Measurements from ENCODE around the gene PDSS2. TPM values are rescaled to one million over a fixed set of nuclear protein-coding genes. Genes with fewer than 3 reads are reported as not detected.

Gene PDSS2
- total RNA-seq, 1 experiment from 2014 or later, result 16.3 TPM

GRCh38 chr6:107361753-107362604 lies 97.4 kb downstream of the PDSS2 start:
- Histone ChIP-seq H3K36me3 (ENCODE audit: insufficient read depth, low read length) (0 out of 2 replicates have a peak, but pooled peaks cover 8% of the 10 kb centered on the region), H3K27me3 (ENCODE audit: low read length) (no peaks in the 10 kb centered on the region), H3K4me3 (ENCODE audit: low read length) (no peak overlapping the region), H3K9me3 (ENCODE audit: low read length) (peaks cover 9% of the 10 kb centered on the region), H3K9me2 (replicated peaks; ENCODE audit: insufficient read depth, low read length) (no peaks in the 10 kb centered on the region), H4K20me1 (ENCODE audit: insufficient read depth, low read depth, low read length) (no peaks in the 10 kb centered on the region), H2AFZ (ENCODE audit: low read length) (no peak overlapping the region), H3K79me2 (ENCODE audit: low read length) (peaks cover 11% of the 10 kb centered on the region; the same call in 1 of the 2 replicates), H3K4me1 (ENCODE audit: low read length) (no peaks in the 10 kb centered on the region), H3K4me2 (ENCODE audit: low read depth, low read length, poor library complexity, severe bottlenecking) (no peak overlapping the region), H3K27ac (ENCODE audit: low read length) (no peak overlapping the region), H3K9ac (ENCODE audit: low read length) (no peak overlapping the region)
- DNase-seq, result no peak

GRCh38 chr6:107360476-107360875 lies 98.9 kb downstream of the PDSS2 start:
- Histone ChIP-seq H3K27ac (ENCODE audit: low read length) (no peak overlapping the region), H3K79me2 (ENCODE audit: low read length) (peaks cover 7% of the 10 kb centered on the region; the same call in 1 of the 2 replicates), H3K9me2 (replicated peaks; ENCODE audit: insufficient read depth, low read length) (no peaks in the 10 kb centered on the region), H3K27me3 (ENCODE audit: low read length) (no peaks in the 10 kb centered on the region), H3K4me3 (ENCODE audit: low read length) (no peak overlapping the region), H3K9me3 (ENCODE audit: low read length) (peaks cover 8% of the 10 kb centered on the region), H3K4me1 (ENCODE audit: low read length) (no peaks in the 10 kb centered on the region), H4K20me1 (ENCODE audit: insufficient read depth, low read depth, low read length) (no peaks in the 10 kb centered on the region), H2AFZ (ENCODE audit: low read length) (no peak overlapping the region), H3K36me3 (ENCODE audit: insufficient read depth, low read length) (0 out of 2 replicates have a peak, but pooled peaks cover 8% of the 10 kb centered on the region), H3K9ac (ENCODE audit: low read length) (no peak overlapping the region), H3K4me2 (ENCODE audit: low read depth, low read length, poor library complexity, severe bottlenecking) (no peak overlapping the region)
- DNase-seq, result no peak

GRCh38 chr6:107357842-107358241 lies 101.5 kb downstream of the PDSS2 start:
- no peak overlapping the region for H3K4me3 ChIP-seq (ENCODE audit: low read length)
- no peaks in the 10 kb centered on the region for H4K20me1 ChIP-seq (ENCODE audit: insufficient read depth, low read depth, low read length)
- H3K27me3 ChIP-seq (ENCODE audit: low read length), result no peaks in the 10 kb centered on the region
- H3K9me3 ChIP-seq (ENCODE audit: low read length), result peaks cover 2% of the 10 kb centered on the region; the same call in 1 of the 2 replicates
- H3K4me1 ChIP-seq (ENCODE audit: low read length), result peaks cover 5% of the 10 kb centered on the region; the same call in 1 of the 2 replicates
- H3K79me2 ChIP-seq (ENCODE audit: low read length), result 0 out of 2 replicates have a peak, but pooled peaks cover 3% of the 10 kb centered on the region
- H3K4me2 ChIP-seq (ENCODE audit: low read depth, low read length, poor library complexity, severe bottlenecking), result no peak overlapping the region
- H3K9ac ChIP-seq (ENCODE audit: low read length), result no peak overlapping the region
- H3K27ac ChIP-seq (ENCODE audit: low read length), result no peak overlapping the region
- H3K36me3 ChIP-seq (ENCODE audit: insufficient read depth, low read length), result 0 out of 2 replicates have a peak, but pooled peaks cover 6% of the 10 kb centered on the region
- no peak overlapping the region for H2AFZ ChIP-seq (ENCODE audit: low read length)
- H3K9me2 ChIP-seq (replicated peaks; ENCODE audit: insufficient read depth, low read length), result no peaks in the 10 kb centered on the region
- no peak for DNase-seq

GRCh38 chr6:107357031-107357430 lies 102.3 kb downstream of the PDSS2 start:
- Histone ChIP-seq H3K9me2 (replicated peaks; ENCODE audit: insufficient read depth, low read length) (no peaks in the 10 kb centered on the region), H3K27ac (ENCODE audit: low read length) (no peak overlapping the region), H3K4me2 (ENCODE audit: low read depth, low read length, poor library complexity, severe bottlenecking) (no peak overlapping the region), H3K27me3 (ENCODE audit: low read length) (no peaks in the 10 kb centered on the region), H3K36me3 (ENCODE audit: insufficient read depth, low read length) (no peaks in the 10 kb centered on the region), H3K9me3 (ENCODE audit: low read length) (no peaks in the 10 kb centered on the region), H2AFZ (ENCODE audit: low read length) (no peak overlapping the region), H4K20me1 (ENCODE audit: insufficient read depth, low read depth, low read length) (no peaks in the 10 kb centered on the region), H3K79me2 (ENCODE audit: low read length) (0 out of 2 replicates have a peak, but pooled peaks cover 3% of the 10 kb centered on the region), H3K4me3 (ENCODE audit: low read length) (no peak overlapping the region), H3K9ac (ENCODE audit: low read length) (no peak overlapping the region), H3K4me1 (ENCODE audit: low read length) (peaks cover 5% of the 10 kb centered on the region; the same call in 1 of the 2 replicates)
- DNase-seq, result no peak

- peaks cover 5% of the 10 kb centered on the region; the same call in 1 of the 2 replicates for H3K4me1 ChIP-seq (ENCODE audit: low read length)
- no peaks in the 10 kb centered on the region for H4K20me1 ChIP-seq (ENCODE audit: insufficient read depth, low read depth, low read length)
- H3K4me3 ChIP-seq (ENCODE audit: low read length), result no peak overlapping the region
- H3K9me3 ChIP-seq (ENCODE audit: low read length), result no peaks in the 10 kb centered on the region
- no peaks in the 10 kb centered on the region for H3K36me3 ChIP-seq (ENCODE audit: insufficient read depth, low read length)
- H3K4me2 ChIP-seq (ENCODE audit: low read depth, low read length, poor library complexity, severe bottlenecking), result no peak overlapping the region
- H3K27ac ChIP-seq (ENCODE audit: low read length), result no peak overlapping the region
- DNase-seq, result no peak
- no peaks in the 10 kb centered on the region for H3K27me3 ChIP-seq (ENCODE audit: low read length)
- H3K9me2 ChIP-seq (replicated peaks; ENCODE audit: insufficient read depth, low read length), result no peaks in the 10 kb centered on the region
- H2AFZ ChIP-seq (ENCODE audit: low read length), result no peak overlapping the region
- no peak overlapping the region for H3K9ac ChIP-seq (ENCODE audit: low read length)
- H3K79me2 ChIP-seq (ENCODE audit: low read length), result 0 out of 2 replicates have a peak, but pooled peaks cover 3% of the 10 kb centered on the region
These were observed 103.7 kb downstream of the PDSS2 start for GRCh38 chr6:107355659-107356058.

- no peak overlapping the region for H3K9ac ChIP-seq (ENCODE audit: low read length)
- H4K20me1 ChIP-seq (ENCODE audit: insufficient read depth, low read depth, low read length), result no peaks in the 10 kb centered on the region
- H3K9me3 ChIP-seq (ENCODE audit: low read length), result no peaks in the 10 kb centered on the region
- no peak overlapping the region for H3K4me2 ChIP-seq (ENCODE audit: low read depth, low read length, poor library complexity, severe bottlenecking)
- H3K36me3 ChIP-seq (ENCODE audit: insufficient read depth, low read length), result no peaks in the 10 kb centered on the region
- H3K27ac ChIP-seq (ENCODE audit: low read length), result no peak overlapping the region
- no peak overlapping the region for H3K4me3 ChIP-seq (ENCODE audit: low read length)
- H3K9me2 ChIP-seq (replicated peaks; ENCODE audit: insufficient read depth, low read length), result no peaks in the 10 kb centered on the region
- 0 out of 2 replicates have a peak, but pooled peaks cover 3% of the 10 kb centered on the region for H3K79me2 ChIP-seq (ENCODE audit: low read length)
- peaks cover 5% of the 10 kb centered on the region; the same call in 1 of the 2 replicates for H3K4me1 ChIP-seq (ENCODE audit: low read length)
- H2AFZ ChIP-seq (ENCODE audit: low read length), result no peak overlapping the region
- no peaks in the 10 kb centered on the region for H3K27me3 ChIP-seq (ENCODE audit: low read length)
- no peak for DNase-seq
These were observed 104.9 kb downstream of the PDSS2 start for GRCh38 chr6:107354451-107354850.

- H3K36me3 ChIP-seq (ENCODE audit: insufficient read depth, low read length), result no peaks in the 10 kb centered on the region
- no peak for DNase-seq
- H2AFZ ChIP-seq (ENCODE audit: low read length), result no peak overlapping the region
- 0 out of 2 replicates have a peak, but pooled peaks cover 3% of the 10 kb centered on the region for H3K79me2 ChIP-seq (ENCODE audit: low read length)
- H3K4me1 ChIP-seq (ENCODE audit: low read length), result peaks cover 5% of the 10 kb centered on the region; the same call in 1 of the 2 replicates
- H3K9me2 ChIP-seq (replicated peaks; ENCODE audit: insufficient read depth, low read length), result no peaks in the 10 kb centered on the region
- H3K9ac ChIP-seq (ENCODE audit: low read length), result no peak overlapping the region
- no peaks in the 10 kb centered on the region for H3K9me3 ChIP-seq (ENCODE audit: low read length)
- no peaks in the 10 kb centered on the region for H3K27me3 ChIP-seq (ENCODE audit: low read length)
- no peak overlapping the region for H3K27ac ChIP-seq (ENCODE audit: low read length)
- no peak overlapping the region for H3K4me3 ChIP-seq (ENCODE audit: low read length)
- H3K4me2 ChIP-seq (ENCODE audit: low read depth, low read length, poor library complexity, severe bottlenecking), result no peak overlapping the region
- no peaks in the 10 kb centered on the region for H4K20me1 ChIP-seq (ENCODE audit: insufficient read depth, low read depth, low read length)
These were observed 105.5 kb downstream of the PDSS2 start for GRCh38 chr6:107353773-107354382.

- Histone ChIP-seq H3K79me2 (ENCODE audit: low read length) (no peaks in the 10 kb centered on the region), H3K27ac (ENCODE audit: low read length) (no peak overlapping the region), H3K9ac (ENCODE audit: low read length) (no peak overlapping the region), H3K4me3 (ENCODE audit: low read length) (no peak overlapping the region), H3K4me1 (ENCODE audit: low read length) (peaks cover 21% of the 10 kb centered on the region), H3K9me3 (ENCODE audit: low read length) (no peaks in the 10 kb centered on the region), H3K9me2 (replicated peaks; ENCODE audit: insufficient read depth, low read length) (no peaks in the 10 kb centered on the region), H3K4me2 (ENCODE audit: low read depth, low read length, poor library complexity, severe bottlenecking) (no peak overlapping the region), H2AFZ (ENCODE audit: low read length) (no peak overlapping the region), H4K20me1 (ENCODE audit: insufficient read depth, low read depth, low read length) (no peaks in the 10 kb centered on the region), H3K27me3 (ENCODE audit: low read length) (no peaks in the 10 kb centered on the region), H3K36me3 (ENCODE audit: insufficient read depth, low read length) (no peaks in the 10 kb centered on the region)
- DNase-seq, result no peak
These were observed 111.1 kb downstream of the PDSS2 start for GRCh38 chr6:107348224-107348623.
